NCI-H82 (cell line): Measurements from ENCODE around the gene DNAH10.

Source experiments
- DNase-seq: peaks from one replicate; lab custom pipeline; 2025; lab: John Stamatoyannopoulos, UW

DNAH10 gene

GRCh38 chr12:123798518-123798917 lies 36.4 kb downstream of the DNAH10 start:
- no peak for DNase-seq

GRCh38 chr12:123799227-123799626 lies 37.1 kb downstream of the DNAH10 start:
- no peak for DNase-seq

DNA sequence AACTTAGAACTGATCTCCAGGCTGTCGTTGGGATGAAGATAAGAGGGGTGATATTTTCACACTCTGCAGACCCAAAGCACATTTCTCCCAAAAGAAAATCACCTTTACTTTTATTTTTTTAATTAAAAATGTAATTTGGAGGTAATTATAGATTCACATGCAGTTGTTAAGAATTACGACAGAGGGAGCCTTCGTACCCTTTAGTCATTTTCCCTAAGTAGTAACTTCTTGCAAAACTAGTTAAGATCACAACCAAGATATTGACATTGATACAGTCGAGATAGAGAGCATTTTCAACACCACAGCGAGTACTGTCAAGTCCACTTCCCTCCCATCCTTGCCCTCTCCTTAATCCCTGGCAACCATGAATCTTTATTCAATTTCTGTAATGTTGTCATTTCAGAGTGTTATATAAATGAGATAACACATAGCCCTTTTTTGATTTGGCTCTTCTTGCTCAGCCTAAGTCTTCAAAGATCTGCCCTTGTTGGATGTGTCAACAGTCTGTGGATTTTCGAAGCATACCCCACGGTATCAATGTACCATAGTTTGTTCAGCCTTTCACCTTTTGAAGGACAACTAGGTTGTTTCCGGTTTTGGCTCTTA lies 39.6 kb downstream of the DNAH10 start:
- no peak for DNase-seq

DNA sequence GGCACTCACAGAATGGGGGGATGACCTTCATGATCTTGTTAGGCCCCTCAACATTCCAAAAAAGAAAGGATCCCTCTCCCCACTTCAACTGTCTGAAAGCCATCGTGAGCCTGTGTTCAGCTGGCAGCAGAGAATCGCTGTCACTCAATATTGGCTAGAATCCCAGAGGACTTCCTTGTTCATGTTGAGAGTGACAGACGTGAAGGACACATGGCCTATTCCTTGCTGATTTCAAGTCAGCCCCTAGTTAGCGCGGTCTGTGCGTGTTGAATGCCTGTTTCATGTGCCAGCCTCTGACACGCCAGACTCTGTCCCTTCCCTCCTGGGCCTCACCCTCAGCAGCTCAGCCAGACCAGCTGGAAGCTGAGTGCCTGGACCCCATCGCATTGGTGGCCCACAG lies 43.1 kb downstream of the DNAH10 start:
- no peak for DNase-seq

DNA sequence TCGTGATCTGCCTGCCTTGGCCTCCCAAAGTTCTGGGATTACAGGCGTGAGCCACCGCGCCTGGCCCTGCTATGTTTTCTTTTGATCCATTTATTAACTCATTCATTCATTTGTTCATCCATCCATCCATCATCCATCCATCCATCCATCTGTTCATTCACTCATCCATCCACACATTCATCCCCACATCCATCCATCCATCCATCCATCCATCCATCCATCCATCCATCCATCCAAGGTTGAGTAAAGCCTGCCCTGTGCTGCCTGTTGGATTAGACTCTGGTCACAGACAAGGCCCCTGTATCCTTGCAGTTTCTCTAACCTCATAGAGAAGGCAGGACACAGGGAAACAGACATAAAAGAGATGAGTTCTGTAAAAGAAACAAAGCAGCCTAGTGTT lies 44.9 kb downstream of the DNAH10 start:
- no peak for DNase-seq

- no peak for DNase-seq
Observed at GRCh38 chr12:123807670-123808069, 45.6 kb downstream of the DNAH10 start.

DNA sequence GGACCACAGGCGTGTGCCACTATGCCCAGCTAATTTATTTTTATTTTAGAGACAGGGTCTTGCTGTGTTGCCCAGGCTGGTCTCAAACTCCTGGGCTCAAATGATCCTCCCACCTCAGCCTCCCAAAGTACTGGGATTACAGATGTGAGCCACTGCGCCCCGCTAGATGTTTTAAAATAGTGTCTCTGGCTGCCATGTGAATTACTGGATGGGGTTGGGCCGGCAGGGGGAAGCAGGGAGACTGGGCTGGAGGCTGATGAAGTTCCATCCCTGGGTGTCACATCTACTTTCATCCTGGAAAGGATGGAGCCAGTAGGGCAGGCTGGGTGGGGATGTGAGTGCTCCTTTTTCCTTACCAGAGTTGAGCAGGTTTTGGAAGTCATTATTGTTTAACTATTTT lies 46.1 kb downstream of the DNAH10 start:
- DNase-seq = peak; percentile 38

- no peak for DNase-seq
Observed at GRCh38 chr12:123813349-123813748, 51.2 kb downstream of the DNAH10 start.

- no peak for DNase-seq
Observed at GRCh38 chr12:123815968-123816367, 53.9 kb downstream of the DNAH10 start.

GRCh38 chr12:123816896-123817537 lies 54.9 kb downstream of the DNAH10 start:
- no peak for DNase-seq

GRCh38 chr12:123822804-123823203 lies 60.7 kb downstream of the DNAH10 start:
- no peak for DNase-seq

DNA sequence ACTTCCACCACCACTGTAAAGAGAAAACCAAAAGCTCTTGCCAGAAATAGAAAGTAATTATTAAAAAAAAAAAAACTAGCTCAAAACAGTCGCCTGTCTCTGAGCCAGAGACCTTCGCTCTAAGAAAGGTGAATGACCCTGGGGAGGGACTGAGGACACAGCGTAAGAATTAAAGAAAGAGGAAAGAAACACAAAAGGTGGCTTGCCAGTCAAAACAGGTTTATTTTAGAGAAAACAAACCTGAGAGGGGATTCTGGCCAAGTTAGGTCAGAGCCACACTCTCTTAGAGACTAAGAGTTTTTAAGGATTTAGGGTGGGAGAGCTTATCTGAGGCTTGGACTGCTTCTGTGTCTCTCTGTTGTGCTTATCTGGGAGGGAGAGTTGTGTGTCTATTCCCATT lies 66.0 kb downstream of the DNAH10 start:
- no peak for DNase-seq

- no peak for DNase-seq
Observed at GRCh38 chr12:123828854-123829547, 66.9 kb downstream of the DNAH10 start.

DNA sequence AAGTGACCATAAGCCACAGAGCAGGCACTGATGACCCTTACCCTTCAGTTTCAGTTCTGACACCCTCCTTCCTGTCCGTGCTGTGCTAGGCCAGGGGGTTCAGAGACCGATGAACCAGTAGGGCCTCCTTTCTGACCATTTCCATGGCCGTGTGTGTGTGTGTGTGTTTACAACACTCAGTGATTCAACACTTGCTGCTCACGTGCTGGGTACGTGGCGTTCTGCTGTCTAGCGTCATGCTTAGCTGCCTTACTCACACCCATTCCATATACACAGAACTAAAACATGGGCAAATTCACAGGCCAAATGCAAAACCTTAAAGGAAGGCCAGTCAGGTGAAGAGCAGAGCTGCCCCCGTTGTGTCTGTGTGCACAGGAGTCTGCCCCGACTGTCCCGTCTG lies 67.5 kb downstream of the DNAH10 start:
- DNase-seq = no peak

- DNase-seq = no peak
Observed at GRCh38 chr12:123830675-123831074, 68.6 kb downstream of the DNAH10 start.

DNA sequence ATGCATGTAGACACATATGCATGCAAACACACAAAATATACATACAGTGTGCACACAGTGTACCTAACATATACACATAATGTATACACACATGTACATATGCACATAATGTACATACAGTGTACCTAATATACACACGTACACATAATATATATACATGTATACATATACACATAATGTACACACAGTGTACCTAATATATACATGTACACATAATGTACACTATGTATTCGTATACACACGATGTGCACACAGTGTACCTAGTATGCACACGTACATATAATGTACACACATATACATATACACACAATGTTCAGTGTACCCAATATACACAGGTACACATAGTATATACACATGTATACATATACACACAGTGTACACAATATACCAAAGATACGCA lies 70.0 kb downstream of the DNAH10 start:
- no peak for DNase-seq

DNA sequence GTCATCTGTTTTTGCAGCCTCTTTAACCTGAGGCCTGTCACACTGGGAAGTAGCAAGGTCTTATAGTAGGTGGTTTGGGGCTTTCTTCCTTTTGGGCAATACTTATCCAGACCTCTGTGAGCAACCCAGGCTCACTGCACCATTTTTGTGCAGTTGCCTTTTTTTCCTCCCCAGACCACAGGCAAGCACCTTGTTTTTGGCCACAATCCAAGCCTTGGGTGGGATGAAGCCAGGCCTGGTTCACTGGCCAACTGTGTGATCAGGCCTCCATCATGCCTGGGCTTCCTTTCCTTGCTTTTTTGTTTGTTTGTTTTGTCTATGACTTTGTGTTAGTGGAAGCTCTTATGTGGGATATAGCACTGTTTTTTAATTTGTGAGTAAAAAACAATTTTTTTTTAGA lies 71.7 kb downstream of the DNAH10 start:
- no peak for DNase-seq

GRCh38 chr12:123834845-123835244 lies 72.7 kb downstream of the DNAH10 start:
- no peak for DNase-seq

- no peak for DNase-seq
Observed at GRCh38 chr12:123836292-123836691, 74.2 kb downstream of the DNAH10 start.

DNA sequence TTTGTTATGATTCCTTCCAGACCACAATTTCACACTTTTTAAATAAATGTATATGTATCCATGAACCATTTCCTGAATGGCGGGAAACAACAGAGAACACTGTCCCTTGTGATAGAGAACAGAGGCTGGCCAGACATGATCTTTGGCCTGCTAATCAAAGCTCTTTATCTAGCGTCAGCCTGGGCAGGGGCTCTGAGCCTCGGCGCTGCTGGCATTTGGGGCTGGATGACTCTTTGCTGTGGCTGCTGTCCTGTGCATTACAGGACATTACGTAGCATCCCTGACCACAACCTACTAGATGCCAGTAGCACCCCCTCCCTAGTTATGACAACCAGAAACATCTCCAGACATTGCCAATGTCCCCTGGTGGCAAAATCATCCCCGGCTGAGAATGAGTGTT lies 77.7 kb downstream of the DNAH10 start:
- DNase-seq = no peak

DNA sequence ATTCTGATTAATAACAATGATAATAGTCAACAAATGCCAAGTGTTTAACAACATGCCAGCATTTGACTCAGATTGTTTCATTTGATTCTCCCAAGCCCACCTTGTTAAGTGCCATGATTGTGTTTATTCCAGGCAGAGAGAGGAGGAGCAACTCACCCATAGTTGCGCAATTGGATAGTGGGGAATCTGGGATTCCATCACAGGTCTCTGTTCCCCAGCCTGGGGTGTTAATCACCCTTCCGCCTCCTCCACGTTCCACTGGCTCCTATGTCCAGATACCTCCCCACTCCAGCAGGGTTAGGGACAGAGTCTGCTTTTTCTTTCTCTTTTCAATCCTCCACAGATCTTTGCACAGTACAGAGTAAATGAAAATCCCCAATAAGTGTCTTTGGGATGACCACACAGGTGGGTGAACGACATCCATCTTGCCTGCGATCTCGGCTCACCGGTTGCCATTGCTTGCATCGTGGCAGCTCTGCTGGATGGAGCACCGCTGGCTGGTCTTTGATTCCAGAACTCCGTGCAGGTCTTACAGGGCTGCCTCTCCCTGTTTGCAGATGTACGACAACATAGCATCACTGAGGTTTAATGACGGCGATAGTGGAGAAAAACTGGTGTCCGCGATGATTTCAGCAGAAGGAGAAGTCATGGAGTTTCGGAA lies 78.8 kb downstream of the DNAH10 start:
- no peak for DNase-seq

DNA sequence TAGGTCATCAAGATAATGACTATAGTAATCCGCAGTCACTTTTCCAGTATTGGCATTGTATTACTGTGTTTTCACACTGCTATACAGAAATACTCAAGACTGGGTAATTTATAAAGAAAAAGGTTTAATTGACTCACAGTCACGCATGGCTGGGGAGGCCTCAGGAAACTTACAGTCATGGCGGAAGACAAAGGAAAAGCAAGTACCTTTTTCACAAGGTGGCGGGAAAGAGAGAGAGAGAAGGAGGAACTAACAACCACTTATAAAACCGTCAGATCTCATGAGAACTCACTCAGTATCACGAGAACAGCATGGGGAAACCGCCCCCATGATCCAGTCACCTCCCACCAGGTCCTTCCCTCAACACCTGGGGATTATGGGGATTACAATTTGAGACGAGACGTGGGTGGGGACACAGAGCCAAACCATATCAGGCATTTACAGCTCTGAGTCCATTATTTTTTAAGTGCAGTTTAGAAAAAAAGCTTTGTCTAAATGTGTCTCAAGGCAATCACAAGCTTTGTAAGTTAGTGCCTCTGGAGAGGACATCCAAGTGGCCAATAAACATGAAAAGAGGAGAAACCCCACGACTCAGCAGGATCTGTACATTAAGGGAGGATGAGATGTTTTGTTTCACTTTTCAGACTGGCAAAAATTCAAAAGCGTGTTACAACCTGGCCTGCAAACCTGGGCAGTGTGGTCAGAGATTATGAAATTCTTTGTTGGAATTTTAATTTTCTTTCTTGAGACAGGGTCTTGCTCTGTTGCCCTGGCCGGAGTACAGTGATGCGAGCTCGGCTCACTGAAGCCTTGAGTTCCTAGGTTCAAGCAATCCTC lies 82.0 kb downstream of the DNAH10 start:
- DNase-seq = peak; percentile 81
